ENCODE measurements around the gene RBM8A. TPM values are rescaled to one million over a fixed set of nuclear protein-coding genes. Genes with fewer than 3 reads are reported as not detected.

Gene RBM8A
- total RNA-seq, 2 experiments from 2014 or later, result 135 to 200 TPM

GRCh38 chr1:145893306-145894055 is 33.8 kb downstream of the RBM8A start:
- H3K4me1 ChIP-seq (ENCODE audit: insufficient read depth, low read length, poor library complexity, severe bottlenecking), result no peaks in the 10 kb centered on the region
- BruUV-seq (replicated peaks), result no TSS peak
- no peak overlapping the region for H2AFZ ChIP-seq (ENCODE audit: low read length)
- H3K4me2 ChIP-seq (ENCODE audit: low read length), result no peak overlapping the region
- H3K27ac ChIP-seq (ENCODE audit: low read depth, low read length, poor library complexity, severe bottlenecking), result no peak overlapping the region
- H4K20me1 ChIP-seq (ENCODE audit: insufficient read depth, low read length), result no peaks in the 10 kb centered on the region
- no peaks in the 10 kb centered on the region for H3K9me3 ChIP-seq (ENCODE audit: low read length)
- no peak overlapping the region for H3K4me3 ChIP-seq (ENCODE audit: low read depth, low read length, poor library complexity, severe bottlenecking)
- no peaks in the 10 kb centered on the region for H3K9me2 ChIP-seq (ENCODE audit: insufficient read depth, low read length)
- CTCF ChIA-PET (ENCODE audit: unreplicated experiment), result no interaction called here
- POLR2A ChIA-PET, result no interaction called here
- no peak for TF ChIP-seq CTCF (conservative IDR thresholded peaks at IDR 0.05; ENCODE audit: low read length)
- no peak for TF ChIP-seq EZH2phosphoT487 (IDR thresholded peaks at IDR 0.05; ENCODE audit: borderline replicate concordance, low read depth, low read length)
- intact Hi-C loops (cut with micrococcal nuclease; ENCODE audit: unreplicated experiment), result no loop called here
- H3K36me3 ChIP-seq (ENCODE audit: insufficient read depth, low read length), result no peaks in the 10 kb centered on the region
- no peaks in the 10 kb centered on the region for H3K79me2 ChIP-seq (ENCODE audit: insufficient read depth, low read depth, low read length)
- DNase-seq (ENCODE audit: low spot score), result no peak

GRCh38 chr1:145892486-145893087 is 34.7 kb downstream of the RBM8A start:
- no peaks in the 10 kb centered on the region for H4K20me1 ChIP-seq (ENCODE audit: insufficient read depth, low read length)
- no peaks in the 10 kb centered on the region for H3K9me3 ChIP-seq (ENCODE audit: low read length)
- intact Hi-C loops (cut with micrococcal nuclease; ENCODE audit: unreplicated experiment), result loop anchor here (1.0 kb wide), 1 partner anchor 121 kb away; no protein-coding TSS in a partner anchor
- no peaks in the 10 kb centered on the region for H3K9me2 ChIP-seq (ENCODE audit: insufficient read depth, low read length)
- H3K27ac ChIP-seq (ENCODE audit: low read depth, low read length, poor library complexity, severe bottlenecking), result no peak overlapping the region
- H3K4me1 ChIP-seq (ENCODE audit: insufficient read depth, low read length, poor library complexity, severe bottlenecking), result no peaks in the 10 kb centered on the region
- no TSS peak for BruUV-seq (replicated peaks)
- no peak overlapping the region for H3K4me3 ChIP-seq (ENCODE audit: low read depth, low read length, poor library complexity, severe bottlenecking)
- TF ChIP-seq EZH2phosphoT487 (IDR thresholded peaks at IDR 0.05; ENCODE audit: borderline replicate concordance, low read depth, low read length) (no peak), CTCF (conservative IDR thresholded peaks at IDR 0.05; ENCODE audit: low read length) (no peak)
- no peak overlapping the region for H2AFZ ChIP-seq (ENCODE audit: low read length)
- no peak overlapping the region for H3K4me2 ChIP-seq (ENCODE audit: low read length)
- POLR2A ChIA-PET, result interaction anchor here (0.6 kb wide), 1 partner anchor 90 kb away, joined by 3 read pairs; no protein-coding TSS in a partner anchor
- DNase-seq (ENCODE audit: low spot score), result no peak
- CTCF ChIA-PET (ENCODE audit: unreplicated experiment), result no interaction called here
- H3K36me3 ChIP-seq (ENCODE audit: insufficient read depth, low read length), result no peaks in the 10 kb centered on the region
- no peaks in the 10 kb centered on the region for H3K79me2 ChIP-seq (ENCODE audit: insufficient read depth, low read depth, low read length)
